ENCODE measurements around the gene RASSF5.
A peak's percentile ranks its signal among the peaks of the same experiment; 100 is the strongest.
"Not testable (repeated sequence)": the region's sequence is repeated elsewhere in the genome, so short reads cannot be mapped to it uniquely, and the experiment has no call there.

RASSF5 gene

GRCh38 chr1:206575165-206575893 is 68.0 kb downstream of the RASSF5 start:
- DNase-seq = no peak

GRCh38 chr1:206575894-206576737 is 68.8 kb downstream of the RASSF5 start:
- DNase-seq = no peak

- DNase-seq = no peak
Measured at GRCh38 chr1:206577626-206578025, 70.3 kb downstream of the RASSF5 start.

- DNase-seq = peak; percentile 15
Measured at GRCh38 chr1:206578068-206578977, 71.0 kb downstream of the RASSF5 start.

DNA sequence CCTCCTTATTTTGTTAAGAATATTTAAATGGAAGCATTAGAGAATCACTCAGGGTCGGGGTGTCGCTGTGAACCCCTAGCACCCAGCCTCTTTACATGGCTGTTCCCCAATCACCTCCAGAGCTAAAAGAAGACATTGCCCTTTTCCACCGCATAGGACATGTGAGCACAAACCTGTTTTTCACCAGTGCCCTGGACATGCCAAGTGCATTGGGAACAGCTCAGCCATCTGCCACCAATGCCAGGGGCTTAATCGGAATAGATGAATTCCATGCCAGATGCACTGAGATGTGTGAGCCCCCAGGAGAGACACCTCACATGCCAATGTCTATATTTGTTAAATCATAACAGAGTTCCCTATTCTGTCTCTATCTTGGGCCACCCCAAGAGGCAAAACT is 71.6 kb downstream of the RASSF5 start:
- no peak for DNase-seq

DNA sequence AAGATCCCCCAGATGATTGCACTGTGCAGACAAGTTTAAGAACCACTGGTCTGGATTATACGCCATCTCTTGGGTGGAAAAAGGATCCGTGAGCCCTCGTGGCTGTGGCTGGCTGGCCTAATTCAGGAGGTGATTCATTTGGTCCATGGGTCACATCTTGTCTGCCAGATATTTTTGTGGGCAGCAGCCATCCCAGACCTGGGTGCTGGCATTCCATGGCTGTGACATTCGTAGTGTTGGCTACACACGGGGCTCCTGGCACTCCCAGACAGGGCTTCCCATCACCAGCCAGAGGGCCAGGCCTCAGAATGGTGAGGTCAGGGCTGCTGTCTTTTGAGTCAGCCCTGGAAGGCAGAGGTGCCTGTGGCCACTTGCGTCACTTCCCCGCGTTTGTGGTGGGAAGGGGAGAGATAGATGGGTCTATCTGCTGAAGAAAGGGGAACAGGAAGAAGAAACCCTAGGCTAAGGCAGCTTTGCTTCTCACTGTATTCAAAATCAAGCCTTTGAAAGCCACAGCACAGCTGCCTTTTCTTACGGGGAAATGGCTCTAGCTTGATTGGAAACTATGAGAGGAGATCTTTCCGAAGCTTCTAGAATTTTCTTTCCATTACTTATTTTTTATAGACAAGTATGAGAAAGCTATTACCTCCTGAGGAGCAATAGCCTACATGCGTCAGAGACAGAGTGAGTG is 72.6 kb downstream of the RASSF5 start:
- no peak for DNase-seq

GRCh38 chr1:206580438-206581113 is 73.2 kb downstream of the RASSF5 start:
- no peak for DNase-seq

GRCh38 chr1:206581114-206581497 is 73.8 kb downstream of the RASSF5 start:
- not testable (repeated sequence) for DNase-seq

- DNase-seq = no peak
Measured at GRCh38 chr1:206581571-206581981, 74.2 kb downstream of the RASSF5 start.

DNA sequence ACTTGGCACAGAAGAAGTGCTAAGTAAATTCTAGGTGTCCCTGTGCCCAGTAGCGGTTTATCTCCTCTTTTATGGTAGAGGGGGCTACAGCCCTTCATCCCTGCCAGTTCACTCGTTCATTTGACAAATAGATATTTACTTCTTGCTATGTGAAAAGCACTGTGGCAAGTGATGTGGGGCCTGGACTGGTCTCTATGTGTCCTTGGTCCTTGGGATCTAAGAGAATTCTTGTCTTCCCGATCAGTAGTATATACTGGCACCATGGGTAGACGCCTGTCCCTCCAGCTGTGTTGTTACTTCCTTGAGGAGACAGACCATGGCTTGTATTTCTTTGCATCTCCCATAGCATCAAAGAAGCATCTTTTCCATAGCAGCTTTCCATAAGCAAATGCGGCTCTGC is 75.2 kb downstream of the RASSF5 start:
- no peak for DNase-seq

GRCh38 chr1:206582971-206583706 is 75.8 kb downstream of the RASSF5 start:
- DNase-seq = no peak

- peak; percentile 51 for DNase-seq
Measured at GRCh38 chr1:206583707-206584648, 76.6 kb downstream of the RASSF5 start.

GRCh38 chr1:206584683-206585082 is 77.4 kb downstream of the RASSF5 start:
- no peak for DNase-seq

DNA sequence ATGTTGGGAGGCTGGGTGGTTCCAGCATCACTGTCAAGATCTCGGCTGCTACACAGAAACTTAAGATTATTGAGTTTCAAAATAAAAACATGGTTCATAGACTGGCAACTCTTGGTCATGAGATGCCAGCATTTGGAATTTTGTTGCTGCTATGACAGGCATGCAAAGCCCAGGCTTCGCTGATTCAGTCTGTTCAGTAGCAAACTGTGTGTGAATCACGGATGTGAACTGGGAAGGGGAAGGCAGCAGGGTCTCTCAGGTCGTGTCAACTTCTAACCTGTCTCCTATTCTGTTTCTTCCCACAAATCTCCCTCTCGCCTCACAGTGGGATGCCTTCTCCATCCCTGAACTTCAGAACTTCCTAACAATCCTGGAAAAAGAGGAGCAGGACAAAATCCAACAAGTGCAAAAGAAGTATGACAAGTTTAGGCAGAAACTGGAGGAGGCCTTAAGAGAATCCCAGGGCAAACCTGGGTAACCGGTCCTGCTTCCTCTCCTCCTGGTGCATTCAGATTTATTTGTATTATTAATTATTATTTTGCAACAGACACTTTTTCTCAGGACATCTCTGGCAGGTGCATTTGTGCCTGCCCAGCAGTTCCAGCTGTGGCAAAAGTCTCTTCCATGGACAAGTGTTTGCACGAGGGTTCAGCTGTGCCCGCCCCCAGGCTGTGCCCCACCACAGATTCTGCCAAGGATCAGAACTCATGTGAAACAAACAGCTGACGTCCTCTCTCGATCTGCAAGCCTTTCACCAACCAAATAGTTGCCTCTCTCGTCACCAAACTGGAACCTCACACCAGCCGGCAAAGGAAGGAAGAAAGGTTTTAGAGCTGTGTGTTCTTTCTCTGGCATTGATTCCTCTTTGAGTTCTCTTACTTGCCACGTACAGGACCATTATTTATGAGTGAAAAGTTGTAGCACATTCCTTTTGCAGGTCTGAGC is 79.4 kb downstream of the RASSF5 start:
- no peak for DNase-seq

GRCh38 chr1:206587904-206588303 is 80.6 kb downstream of the RASSF5 start:
- no peak for DNase-seq

GRCh38 chr1:206588492-206588891 is 81.2 kb downstream of the RASSF5 start:
- DNase-seq = no peak

DNA sequence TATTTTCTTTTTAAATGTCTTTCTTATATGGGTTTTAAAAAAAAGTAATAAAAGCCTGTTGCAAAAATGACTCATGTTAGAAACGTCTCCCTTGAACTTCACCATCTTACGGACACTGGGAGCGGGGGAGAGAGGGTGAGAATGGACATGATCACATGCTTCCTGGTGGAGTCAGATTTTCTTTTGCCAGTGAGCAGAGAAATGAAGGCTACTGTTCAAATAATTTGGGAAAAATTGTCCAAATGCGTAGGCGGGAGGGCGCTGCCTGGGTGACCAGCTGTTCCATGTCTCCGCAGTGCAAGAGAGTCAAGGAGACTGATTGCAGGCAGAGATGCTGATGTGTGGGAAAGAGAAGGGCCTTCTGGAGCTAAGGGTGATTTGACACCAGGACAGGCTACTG is 81.9 kb downstream of the RASSF5 start:
- no peak for DNase-seq

DNA sequence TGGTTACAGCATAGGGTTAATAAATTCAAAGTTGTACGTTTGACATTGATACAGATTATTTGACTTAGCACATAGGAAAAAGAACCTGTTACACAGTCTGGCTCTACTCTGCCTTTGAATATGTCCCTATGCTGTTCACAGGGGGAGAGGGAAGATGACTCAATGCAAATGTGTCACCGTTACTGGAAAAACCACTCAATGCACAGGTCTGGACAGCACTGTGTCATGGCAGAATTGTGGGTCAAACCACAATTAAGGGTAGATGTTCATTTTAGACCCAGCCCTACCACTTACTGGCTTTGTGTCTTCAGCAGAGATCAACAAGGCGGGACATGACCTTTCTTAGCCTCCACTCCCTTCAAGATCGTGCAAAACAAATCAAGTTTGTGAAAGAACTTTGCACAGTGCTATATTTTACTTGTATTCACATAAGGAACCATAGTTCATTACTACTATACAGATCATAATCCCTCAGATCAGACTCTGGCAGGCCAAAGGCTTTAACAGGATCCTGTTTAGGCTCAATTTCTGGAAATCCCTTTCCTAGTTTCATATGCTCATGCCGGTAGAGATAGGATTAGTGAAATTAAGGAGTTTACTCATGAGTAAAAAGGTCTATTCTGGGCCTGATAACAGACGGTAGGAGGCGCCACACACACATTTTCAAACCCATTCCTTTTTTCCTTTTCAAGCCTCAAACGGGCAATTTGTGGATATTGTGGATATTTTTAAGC is 82.9 kb downstream of the RASSF5 start:
- no peak for DNase-seq

Measured in NCI-H774 (cell line).